ENCODE data around the gene WNT16. TPM values are rescaled to one million over a fixed set of nuclear protein-coding genes. Genes with fewer than 3 reads are reported as not detected.
"Not testable (repeated sequence)": the region's sequence is repeated elsewhere in the genome, so short reads cannot be mapped to it uniquely, and the experiment has no call there.

WNT16 gene
- not detected for total RNA-seq

GRCh38 chr7:121328508-121329190 is at the start of gene WNT16:
Gene WNT16 (plus strand): TSS chr7:121329000. CDS start chr7:121329293, 293 bp downstream.
- no peak for DNase-seq

- no peak for DNase-seq
These were observed 49.7 kb upstream of the WNT16 start for GRCh38 chr7:121279060-121279620.

- no peak for DNase-seq
These were observed 49.0 kb upstream of the WNT16 start for GRCh38 chr7:121279822-121280221.

- DNase-seq, result no peak
These were observed 48.1 kb upstream of the WNT16 start for GRCh38 chr7:121280656-121281055.

GRCh38 chr7:121282129-121282528 is 46.7 kb upstream of the WNT16 start:
- no peak for DNase-seq

GRCh38 chr7:121285066-121285667 is 43.6 kb upstream of the WNT16 start:
- no peak for DNase-seq

- no peak for DNase-seq
These were observed 42.6 kb upstream of the WNT16 start for GRCh38 chr7:121286186-121286585.

- no peak for DNase-seq
These were observed 41.8 kb upstream of the WNT16 start for GRCh38 chr7:121286742-121287734.

GRCh38 chr7:121288894-121289293 is 39.9 kb upstream of the WNT16 start:
- DNase-seq, result no peak

- DNase-seq, result not testable (repeated sequence)
These were observed 38.9 kb upstream of the WNT16 start for GRCh38 chr7:121289930-121290329.

GRCh38 chr7:121294448-121294992 is 34.3 kb upstream of the WNT16 start:
- DNase-seq, result no peak

GRCh38 chr7:121297843-121298242 is 31.0 kb upstream of the WNT16 start:
- no peak for DNase-seq

- DNase-seq, result no peak
These were observed 30.0 kb upstream of the WNT16 start for GRCh38 chr7:121298831-121299239.

- DNase-seq, result no peak
These were observed 27.9 kb upstream of the WNT16 start for GRCh38 chr7:121300685-121301420.

- no peak for DNase-seq
These were observed 27.2 kb upstream of the WNT16 start for GRCh38 chr7:121301446-121302213.

GRCh38 chr7:121302214-121302745 is 26.5 kb upstream of the WNT16 start:
- DNase-seq, result no peak

GRCh38 chr7:121303422-121304101 is 25.2 kb upstream of the WNT16 start:
- DNase-seq, result no peak

GRCh38 chr7:121304102-121304658 is 24.6 kb upstream of the WNT16 start:
- DNase-seq, result no peak

- no peak for DNase-seq
These were observed 23.7 kb upstream of the WNT16 start for GRCh38 chr7:121305109-121305508.

- DNase-seq, result no peak
These were observed 22.2 kb upstream of the WNT16 start for GRCh38 chr7:121306565-121306964.

Measured in effector CD4-positive, alpha-beta T cell (primary cell).